ENCODE data around the gene KSR1. TPM values are rescaled to one million over a fixed set of nuclear protein-coding genes. Genes with fewer than 3 reads are reported as not detected.

KSR1 gene
- 29.5 and 64.0 TPM in 2 replicates for total RNA-seq

DNA sequence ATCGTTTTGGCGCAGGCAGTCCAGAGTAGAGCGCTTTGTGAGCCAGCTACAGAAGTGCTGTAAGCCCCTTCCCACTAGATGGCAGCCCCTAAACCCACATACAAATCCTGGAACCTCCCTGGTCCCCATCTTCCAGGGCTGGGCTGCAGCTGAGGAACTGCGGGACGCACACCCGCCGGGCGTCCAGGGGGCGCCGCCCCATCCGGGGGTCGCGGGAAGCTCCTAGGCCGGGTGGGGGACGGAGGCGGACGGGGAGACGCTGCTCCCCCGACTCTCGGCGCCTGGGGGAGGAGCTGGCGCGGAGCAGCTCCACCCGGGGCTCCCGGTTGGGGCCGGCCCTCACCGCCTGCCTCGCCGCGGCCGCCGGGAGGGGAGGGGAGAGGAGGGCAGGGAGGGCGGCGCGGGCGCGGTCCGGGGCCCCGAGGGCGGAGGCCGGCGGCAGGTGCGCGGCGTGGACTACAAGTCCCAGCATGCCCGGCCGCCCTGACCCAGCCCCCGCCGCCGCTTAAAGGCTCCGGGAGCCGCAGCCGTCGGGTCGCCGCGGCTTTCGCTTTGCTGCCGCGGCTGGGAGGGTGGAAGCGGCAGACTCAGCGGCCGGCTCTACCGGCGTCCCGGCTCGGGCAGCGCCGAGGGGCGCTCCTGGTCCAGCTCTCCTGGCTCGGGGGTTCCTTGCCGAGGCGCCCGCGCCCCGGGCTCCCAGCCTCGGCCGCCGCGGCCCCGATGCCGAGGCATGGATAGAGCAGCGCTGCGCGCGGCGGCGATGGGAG is at the start of gene KSR1:
KSR1 (plus strand) TSS at position 535 of the 767 bp plus-strand sequence; CDS start at position 731, 196 bp downstream.

DNA sequence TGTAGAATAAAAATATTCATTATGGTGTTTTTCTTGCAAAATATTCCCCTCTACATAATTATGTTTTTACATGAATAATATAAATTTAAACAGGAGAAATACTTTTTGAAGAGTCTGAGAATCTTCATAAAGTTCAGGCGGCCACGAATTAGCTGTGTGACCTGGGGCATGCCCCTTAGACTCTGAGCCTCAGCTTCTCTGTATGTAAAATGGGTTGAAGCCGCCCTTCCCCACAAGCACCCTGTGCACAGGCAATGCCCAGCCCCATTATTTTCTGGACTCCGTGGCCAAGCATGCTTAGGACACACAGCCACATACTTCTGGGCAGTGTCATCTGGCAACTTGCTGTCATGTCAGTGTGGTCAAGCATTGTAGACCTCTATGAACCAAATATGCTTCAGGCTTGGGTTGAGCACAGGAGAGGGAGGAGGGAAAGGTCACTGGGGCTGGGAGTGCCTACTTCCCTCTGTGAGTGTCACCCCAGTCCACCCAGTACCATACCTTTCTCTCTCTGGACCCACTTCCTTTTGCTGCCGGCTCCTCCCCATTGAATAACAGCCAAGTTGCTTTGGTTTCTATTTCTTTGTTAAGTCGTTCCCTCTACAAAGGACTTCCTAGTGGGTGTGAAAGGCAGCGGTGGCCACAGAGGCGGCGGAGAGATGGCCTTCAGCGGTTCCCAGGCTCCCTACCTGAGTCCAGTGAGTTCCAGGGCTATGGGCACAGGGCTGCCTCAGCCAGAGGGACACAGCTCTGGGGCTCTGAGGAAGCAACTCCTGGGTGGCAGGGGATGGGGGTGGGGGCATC is 174.6 kb downstream of the KSR1 start, which contains the start of gene LGALS9:
LGALS9 (plus strand) TSS at position 582 of the 804 bp plus-strand sequence; CDS start at position 660, 78 bp downstream.

Other genes with a start within 250 kb of the KSR1 start
- 30.6 and 122 TPM in 2 replicates for gene WSB1, start 162.3 kb upstream of the KSR1 start, total RNA-seq
- 1.4 and 5.1 TPM in 2 replicates for gene LGALS9, start 174.7 kb downstream of the KSR1 start, total RNA-seq